A549 treated with Hydrocortisone at 1 μM for 4 hours (cell line): Measurements from ENCODE around the gene SC5D. TPM values are rescaled to one million over a fixed set of nuclear protein-coding genes. Genes with fewer than 3 reads are reported as not detected.

Experiments used
- total RNA-seq: library from RNA; stranded (reverse); fragments of 200-300 nt; extraction: Qiagen RNA extraction; gene quantifications from 5 replicates; pipeline ENCODE4 v1.2.3, GENCODE V29; 2022

Gene SC5D
- total RNA-seq, result 8.5 to 12.1 TPM (median 9.9 TPM) in 5 replicates

GRCh38 chr11:121292495-121293287 is at the start of gene SC5D:
TSS of gene SC5D (plus strand) at chr11:121292771. CDS start at chr11:121303376, 10,605 bp downstream.

Other genes starting within 250 kb of the SC5D start
- gene TECTA, start 191.5 kb upstream of the SC5D start, total RNA-seq, result 0.05 to 0.17 TPM (median 0.07 TPM) in 5 replicates
- gene SORL1, start 159.5 kb downstream of the SC5D start, total RNA-seq, result 1.4 to 1.8 TPM (median 1.5 TPM) in 5 replicates